Medulla oblongata (tissue), 1 donor: Measurements from ENCODE around the gene SH2D3C.
"Not testable (repeated sequence)": the region's sequence is repeated elsewhere in the genome, so short reads cannot be mapped to it uniquely, and the experiment has no call there.

Experiments used
- DNase-seq: peaks from one replicate; pipeline ENCODE4 v3.0.0-alpha.2; 2015; ENCODE audit errors: extremely low spot score

SH2D3C gene

DNA sequence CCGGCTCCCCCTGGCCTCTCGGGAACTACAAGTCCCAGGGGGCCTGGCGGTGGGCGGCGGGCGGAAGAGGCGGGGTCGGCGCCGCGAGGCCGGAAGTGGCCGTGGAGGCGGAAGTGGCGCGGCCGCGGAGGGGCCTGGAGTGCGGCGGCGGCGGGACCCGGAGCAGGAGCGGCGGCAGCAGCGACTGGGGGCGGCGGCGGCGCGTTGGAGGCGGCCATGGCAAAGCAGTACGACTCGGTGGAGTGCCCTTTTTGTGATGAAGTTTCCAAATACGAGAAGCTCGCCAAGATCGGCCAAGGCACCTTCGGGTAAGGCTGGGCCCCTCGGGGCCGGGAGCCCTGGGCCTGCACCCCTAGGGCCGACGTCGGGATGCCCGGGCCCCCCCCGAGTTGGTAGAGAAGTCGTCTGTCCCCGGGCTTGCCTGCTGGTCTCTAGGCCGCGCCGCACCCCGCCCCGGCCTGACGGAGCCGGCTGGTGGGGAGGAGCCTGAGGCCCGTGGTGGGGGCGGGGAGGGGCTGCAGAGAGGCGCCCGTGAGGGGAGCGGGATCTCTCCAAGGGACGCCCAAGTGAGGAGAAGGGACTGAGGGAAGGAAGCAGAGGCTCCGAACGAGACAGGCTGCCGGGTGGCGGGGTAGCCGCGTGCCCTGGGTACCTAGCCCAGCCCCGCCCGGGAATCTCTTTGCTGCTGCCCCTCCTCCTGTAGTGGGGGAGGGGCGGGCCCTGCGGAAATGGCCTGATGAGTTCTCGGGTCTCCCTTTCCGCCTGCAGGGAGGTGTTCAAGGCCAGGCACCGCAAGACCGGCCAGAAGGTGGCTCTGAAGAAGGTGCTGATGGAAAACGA is 7.7 kb upstream of the SH2D3C start, which contains the start of gene CDK9:
Gene CDK9, plus strand, starts transcription at position 102 of the 840 bp plus-strand sequence. Its CDS starts 115 bp downstream, at position 217.
- DNase-seq = peak; percentile 89

DNA sequence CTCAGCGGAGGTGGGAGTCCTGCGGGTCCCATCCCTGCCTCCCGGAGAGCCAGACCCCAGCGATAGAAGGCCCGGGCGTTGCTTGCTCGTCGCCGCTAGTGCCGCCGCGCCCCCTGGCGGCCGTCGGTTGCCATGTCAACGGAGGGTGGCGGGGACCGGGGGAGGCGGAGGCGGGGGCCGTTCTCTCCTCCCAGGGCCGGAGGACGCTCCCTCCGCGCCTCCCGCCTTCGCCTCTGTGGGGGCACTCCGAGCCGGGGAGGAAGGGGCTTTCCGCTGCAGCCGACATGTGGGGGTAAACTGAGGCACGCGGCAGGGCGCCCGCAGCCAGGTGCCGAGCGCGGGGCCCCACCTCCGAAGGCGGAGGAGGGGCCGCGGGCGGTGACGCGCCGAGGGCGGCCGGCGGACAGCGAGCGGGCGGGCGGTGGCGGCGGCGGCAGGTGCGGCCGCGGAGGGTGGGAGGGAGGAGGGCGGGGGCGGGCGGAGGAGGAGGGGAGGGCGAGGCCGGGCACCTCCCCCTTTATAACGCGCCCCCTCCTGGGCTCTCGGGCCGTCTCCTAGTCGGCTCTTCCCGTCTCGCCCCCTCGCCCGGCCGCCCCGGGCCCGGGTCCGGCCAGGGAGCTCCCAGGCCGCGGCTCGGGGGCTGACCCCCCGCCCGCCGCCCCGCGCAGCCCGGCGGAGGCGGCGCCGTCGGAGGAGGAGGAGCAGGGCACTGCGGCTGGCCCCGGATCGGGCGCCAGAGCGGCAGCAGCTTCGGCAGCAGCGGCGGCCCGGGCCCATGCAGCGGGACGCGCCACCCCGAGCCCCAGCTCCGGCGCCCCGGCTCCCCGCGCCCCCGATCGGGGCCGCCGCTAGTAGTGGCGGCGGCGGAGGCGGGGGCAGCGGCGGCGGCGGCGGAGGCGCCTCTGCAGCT is 6.8 kb upstream of the SH2D3C start:
- peak; percentile 86 for DNase-seq

DNA sequence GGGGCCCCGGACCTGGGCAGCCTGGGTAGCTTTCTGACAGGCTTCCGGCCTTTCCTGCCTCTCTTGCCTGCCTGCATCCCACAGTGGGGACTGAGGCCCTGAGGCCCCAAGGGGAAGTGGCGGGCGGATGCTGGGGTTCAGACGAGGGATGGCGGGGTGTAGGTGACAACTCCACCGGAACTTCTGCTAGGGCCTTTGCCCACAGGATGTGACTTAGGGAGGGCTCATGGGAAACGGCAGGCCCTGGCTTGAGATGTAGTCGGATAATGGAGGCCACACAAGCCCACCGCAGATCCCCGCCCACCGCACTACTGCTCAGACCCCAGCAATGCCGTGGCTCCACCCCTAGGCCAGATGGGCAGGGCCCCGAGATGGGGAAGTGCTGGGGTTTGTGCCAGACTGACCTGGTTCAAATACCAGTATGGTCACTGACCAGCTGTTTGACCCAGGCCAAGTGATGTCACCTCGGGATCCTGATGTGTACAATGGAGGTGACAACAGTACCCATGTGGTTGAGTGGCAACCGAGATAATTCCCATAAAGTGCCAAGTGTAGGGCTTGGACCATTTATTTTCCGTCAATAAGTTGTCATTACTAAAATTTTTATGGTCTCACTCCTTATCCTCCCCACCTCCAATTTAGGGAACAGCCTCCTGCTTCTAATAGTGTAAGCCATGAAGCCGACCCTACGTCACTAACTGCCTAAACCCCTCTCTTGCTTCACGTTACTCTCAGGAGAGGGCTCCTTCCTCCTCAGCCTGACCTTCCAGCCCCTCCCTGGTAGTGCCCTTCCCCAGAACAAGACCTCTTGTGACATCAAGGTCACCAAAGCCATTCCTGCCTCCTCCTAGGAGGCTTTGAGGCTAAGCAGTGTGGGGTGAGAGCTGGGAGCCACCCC is 4.9 kb upstream of the SH2D3C start:
- peak; percentile 43 for DNase-seq

DNA sequence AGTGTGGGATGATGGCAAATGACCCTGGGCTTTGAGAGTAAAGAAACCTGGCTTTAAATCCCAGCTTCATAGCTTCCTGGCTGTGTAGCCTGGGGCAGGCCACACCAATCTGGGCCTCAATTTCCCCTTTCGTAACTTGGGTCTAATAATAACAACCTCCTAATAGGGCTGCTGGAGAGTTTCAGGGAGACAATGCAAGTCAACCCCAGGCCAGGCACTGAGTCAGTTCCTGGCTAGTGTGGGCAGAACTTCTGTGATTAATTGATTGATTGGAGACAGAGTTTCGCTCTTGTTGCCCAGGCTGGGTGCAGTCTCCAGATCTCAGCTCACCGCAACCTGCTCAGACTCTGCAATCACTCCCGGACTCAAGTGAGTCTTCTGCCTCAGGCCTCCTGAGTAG is 3.3 kb upstream of the SH2D3C start:
- DNase-seq = no peak

DNA sequence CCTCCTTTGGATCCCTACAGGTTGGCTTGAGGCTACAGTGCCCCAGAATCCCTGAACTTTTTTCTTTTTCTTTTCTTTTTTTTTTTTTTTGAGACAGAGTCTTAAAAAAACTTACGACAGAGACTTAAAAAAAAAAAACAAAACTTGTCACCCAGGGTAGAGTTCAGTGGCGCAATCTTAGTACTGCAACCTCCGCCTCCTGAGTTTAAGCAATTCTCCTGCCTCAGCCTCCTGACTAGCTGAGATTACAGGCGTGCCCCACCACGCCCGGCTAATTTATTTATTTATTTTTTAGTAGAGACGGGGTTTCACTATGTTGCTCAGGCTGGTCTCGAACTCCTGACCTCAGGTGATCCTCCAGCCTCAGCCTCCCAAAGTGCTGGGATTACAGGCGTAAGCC is 2.4 kb upstream of the SH2D3C start:
- not testable (repeated sequence) for DNase-seq

DNA sequence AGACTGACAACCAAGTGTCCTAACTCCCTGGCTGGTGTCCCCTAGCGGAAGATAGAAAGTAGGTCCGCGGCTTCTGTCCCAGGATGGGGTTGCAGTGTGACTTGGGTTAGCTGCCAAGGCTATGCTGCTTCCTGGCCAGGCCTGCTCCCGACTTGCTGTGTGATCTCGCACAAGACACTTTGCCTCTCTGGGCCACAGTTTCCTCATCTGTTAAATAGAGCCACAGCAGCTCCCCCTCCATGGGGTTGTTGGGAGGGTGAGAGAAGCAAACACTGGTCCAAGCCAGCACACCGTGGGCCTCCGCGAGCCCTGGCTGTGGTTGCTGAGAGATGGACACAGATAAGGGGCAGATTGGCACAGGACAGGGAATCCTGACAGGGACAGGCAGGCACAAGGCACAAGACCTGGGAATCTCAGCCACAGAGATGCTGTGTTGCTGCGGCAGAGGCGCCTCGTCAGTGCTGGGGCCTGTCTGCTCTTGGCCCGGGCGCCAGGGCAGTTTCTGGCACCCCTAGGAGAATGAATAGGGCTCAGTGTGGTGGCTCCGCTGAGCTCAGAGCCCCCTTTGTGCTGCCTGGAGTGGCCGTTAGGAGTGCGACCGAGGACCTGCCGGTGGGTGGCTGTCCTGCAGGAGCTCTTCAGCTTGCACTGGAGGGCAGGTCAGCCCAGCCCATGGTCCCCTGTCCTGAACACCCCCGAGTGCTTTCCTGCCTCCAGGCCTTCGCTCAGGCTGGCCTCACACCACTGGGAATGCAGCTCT is 1.8 kb upstream of the SH2D3C start:
- DNase-seq = peak; percentile 82

DNA sequence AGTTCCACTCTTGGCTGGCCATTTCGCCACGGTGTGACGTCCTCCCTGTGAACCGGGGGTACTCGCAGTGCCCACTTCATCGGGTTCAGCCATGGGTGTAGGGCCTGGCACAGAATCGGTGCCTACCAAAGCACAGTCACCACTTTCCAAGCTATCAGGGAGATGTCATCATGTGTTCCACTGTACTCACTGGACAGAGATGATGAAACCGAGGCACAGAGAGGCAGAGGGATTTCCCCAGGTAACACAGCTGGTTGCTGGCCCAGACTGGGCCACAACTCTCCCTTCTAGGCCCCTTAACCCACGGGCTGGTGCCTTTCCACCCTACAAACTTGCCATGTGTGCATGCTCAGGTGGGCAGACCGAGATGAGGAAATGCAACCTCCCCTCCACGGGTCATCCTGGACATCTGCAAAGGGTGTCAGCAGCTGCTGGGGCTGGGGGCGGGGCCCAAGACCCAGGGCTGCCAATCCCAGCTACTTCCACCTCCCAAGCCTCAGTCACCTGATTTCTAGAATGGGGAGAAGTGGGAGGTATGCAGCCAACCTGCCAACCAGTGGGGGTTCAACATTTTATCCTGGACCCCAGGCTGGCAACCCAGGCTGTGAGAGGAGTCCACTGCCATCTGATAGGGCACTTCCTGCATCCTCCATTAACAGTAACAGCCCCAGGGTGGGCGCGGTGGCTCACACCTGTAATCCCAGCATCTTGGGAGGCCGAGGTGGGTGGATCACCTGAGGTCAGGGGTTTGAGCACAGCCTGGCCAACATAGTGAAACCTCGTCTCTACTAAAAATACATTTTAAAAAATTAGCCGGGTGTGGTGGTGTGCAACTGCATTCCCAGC is 893 bp upstream of the SH2D3C start:
- peak; percentile 30 for DNase-seq

DNA sequence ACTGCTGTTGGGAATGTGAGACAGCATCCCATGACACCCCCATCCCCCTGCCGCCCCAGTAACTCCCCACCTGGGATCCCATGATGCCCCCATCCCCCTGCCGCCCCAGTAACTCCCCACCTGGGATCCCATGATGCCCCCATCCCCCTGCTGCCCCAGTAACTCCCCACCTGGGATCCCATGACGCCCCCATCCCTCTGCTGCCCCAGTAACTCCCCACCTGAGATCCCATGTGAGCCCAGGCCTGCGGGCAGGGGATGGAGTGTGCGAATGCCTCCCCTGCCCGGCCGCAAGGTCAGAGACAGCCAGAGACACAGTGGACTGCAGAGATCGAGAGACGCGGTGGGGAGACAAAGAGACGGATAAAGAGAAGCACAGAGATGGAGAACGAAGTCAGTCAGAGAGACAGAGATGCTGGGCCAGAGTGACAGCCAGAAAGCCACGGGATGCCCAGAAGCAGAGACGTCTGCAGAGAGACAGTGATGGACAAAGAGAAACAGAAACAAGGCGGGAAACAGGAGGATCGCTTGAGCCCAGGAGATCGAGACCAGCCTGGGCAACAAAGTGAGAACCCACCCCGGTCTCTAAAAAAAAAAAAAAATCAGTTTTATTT is 992 bp downstream of the SH2D3C start:
- DNase-seq = no peak

DNA sequence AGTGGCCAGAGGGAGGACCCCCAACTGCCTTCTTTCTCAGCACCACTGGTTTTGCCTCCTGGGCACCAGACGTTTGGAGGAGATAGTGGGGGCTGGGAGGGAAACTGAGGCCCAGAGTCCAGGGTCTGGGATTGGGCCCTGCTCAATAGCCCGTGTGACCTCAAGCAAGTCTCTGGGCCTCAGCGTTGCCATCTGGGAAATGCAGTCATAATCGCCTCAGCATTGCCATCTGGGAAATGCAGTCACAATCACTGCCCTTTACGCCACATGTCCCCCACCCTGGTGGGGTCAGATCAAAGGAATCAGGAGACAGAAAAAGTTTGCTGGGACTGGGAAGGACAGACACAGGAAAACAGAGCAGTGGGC is 1.6 kb downstream of the SH2D3C start:
- no peak for DNase-seq

DNA sequence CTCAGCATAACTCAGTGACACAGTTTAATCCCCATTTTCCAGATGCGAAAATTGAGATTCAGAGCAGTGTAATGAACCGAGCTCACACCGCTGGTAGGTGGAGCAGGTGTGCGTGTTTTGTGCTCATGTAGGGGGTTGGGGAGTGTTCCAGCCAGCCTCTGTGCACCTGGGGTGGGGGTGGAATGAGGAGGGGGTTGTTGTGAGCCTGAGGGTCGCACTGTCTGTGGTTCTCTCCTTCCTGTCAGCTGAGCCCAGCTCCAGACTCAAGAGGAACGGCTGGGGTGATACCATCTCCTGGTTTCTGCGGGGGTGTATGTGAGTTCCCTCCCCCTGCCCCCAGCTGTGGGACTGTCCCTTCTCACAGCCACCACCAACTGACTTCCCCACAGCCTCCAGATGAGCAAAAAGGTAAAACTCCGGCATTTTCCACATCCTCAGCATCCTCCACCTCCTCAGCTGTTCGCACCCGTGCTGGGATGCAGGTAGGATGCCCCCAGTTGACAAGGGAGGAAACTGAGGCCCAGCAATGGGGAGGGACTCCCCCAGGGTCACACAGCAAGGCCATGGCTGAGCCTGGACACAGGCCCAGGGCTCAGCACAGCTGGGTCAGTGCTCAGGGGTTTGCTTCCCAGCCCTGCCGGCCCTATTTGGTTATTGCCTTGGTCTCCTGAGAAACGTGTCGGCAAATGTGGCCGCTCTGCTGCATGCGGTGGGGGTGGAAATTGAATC is 2.1 kb downstream of the SH2D3C start:
- DNase-seq = peak; percentile 61

DNA sequence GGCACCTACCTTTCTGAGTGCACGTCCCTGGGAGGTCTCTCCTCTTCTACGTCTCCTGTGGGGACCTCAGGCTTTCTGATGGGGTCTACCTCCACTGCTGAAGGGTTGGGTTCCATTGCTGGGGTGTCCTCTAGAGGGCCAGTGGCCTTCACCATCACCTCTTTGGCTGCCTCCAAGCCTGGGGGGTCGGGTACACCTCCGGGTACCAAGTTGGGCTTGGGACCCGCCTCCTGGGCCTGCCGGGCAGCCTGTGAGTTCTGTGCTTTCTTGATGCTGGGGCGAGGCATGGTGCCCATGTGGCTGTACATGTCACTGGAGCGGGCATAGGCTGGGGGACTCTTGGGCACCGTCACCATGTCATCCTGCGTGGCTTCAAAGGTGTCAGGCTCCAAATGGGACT is 4.5 kb downstream of the SH2D3C start:
- no peak for DNase-seq

DNA sequence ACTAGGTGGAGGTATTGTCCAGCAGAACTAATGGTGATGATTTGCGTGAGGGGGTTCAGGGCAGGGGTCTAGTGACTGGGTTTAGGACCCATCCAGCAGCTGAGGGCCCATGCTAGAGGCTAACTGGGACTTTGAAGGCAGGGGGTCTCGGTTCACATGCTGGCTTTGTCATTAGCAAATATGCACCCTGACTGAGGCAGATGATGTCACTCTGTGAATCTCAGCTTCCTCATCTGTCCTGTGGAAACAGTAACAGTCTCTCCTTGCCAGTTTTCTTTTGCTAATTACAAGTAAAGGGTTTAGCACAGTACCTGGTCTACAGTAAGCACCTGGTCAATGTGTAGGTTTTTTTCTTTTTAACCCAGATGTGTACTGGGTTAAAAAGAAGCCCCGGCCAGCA is 5.2 kb downstream of the SH2D3C start:
- no peak for DNase-seq

DNA sequence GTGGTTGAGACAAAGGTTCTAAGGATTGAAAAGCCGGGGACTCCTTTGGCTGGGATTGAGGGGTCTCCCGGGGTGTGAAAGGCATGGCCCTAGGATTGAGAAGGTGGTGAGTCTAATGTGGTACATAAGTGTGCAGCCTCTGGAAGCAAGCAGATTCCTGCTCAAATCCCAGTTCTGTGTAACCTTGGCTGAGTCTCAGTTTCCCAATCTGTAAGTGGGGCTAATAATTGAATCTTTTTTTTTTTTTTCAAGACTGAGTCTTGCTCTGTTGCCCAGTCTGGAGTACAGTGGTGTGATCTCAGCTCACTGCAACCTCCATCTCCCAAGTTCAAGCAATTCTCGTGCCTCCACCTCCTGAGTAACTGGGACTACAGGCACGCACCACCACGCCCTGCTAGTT is 5.9 kb downstream of the SH2D3C start:
- no peak for DNase-seq

DNA sequence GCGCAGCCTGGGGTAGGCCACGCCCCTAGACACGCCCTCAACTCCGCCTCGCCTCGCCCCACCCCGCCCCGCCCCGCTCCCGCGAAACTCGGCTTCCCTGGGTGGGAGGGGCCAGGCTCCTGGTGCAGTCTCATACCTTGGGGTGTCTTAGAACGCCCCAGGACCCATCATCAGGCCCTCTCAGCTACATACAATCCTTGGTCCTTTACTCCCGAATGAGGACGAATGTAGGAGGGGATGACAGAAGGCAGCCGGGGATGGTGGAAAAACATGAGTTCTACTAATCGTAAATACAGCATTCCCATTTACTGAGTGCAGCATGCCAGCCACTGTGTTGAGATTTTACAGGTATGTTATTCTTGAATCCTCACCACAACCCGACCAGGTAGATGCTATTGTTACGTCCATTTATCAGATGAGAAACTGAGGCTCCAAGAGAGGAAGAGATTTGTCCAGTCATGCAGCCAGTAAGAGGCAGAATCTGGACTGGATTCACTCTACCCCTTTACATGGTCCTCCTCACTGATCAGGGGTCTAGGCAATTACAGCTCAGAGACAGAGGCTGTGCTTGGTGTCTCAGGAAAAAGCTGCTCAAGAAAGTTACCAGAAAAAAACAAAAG is 6.8 kb downstream of the SH2D3C start:
- no peak for DNase-seq

DNA sequence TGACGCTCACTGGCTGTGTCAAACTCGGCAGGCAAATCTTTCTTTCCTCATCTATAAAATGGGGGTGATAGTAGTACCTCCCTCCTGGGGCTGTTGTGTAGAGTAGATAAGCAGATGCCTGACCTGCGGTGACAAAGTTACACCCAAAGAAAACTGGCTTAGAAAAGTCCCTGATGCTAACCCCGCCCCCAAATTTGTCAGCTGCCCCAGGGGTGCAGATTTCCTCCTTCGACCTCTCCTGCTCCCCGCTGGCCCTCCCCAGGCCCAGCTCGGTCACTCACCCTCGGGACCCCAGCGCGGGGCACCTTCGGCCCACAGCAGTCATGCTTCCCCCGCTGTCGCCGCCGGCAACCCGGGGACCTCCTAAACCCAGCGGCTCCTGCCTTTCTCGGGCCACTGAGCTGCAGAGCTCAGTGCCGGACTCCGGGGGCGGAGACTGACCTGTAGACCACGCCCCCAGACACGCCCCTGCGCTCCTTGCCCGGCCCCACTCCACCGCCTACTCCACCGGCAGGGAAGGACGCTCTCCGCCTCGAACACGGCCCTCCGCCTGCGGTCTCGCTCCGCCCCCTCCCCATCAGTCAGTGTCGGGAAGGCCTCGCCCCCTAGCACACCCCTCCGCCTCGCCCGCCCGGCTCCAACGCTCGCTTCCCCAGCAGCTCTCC is 7.4 kb downstream of the SH2D3C start:
- DNase-seq = peak; percentile 92

DNA sequence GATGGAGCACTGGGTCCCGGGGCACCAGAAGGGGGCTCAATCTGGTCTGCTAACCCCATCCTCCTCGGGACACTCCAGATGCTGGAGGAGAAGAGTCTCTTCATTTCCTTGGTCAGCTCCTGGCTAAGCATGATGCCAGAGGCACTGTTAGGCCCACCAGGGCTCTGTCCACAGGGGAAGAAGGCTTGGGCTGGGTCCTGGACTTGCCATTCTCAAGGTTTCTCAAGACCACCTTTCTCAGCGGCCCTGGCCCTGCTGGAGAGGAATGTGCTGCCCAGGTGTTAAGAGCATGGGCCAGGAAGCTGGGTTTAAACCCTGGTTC is 7.9 kb downstream of the SH2D3C start:
- no peak for DNase-seq

DNA sequence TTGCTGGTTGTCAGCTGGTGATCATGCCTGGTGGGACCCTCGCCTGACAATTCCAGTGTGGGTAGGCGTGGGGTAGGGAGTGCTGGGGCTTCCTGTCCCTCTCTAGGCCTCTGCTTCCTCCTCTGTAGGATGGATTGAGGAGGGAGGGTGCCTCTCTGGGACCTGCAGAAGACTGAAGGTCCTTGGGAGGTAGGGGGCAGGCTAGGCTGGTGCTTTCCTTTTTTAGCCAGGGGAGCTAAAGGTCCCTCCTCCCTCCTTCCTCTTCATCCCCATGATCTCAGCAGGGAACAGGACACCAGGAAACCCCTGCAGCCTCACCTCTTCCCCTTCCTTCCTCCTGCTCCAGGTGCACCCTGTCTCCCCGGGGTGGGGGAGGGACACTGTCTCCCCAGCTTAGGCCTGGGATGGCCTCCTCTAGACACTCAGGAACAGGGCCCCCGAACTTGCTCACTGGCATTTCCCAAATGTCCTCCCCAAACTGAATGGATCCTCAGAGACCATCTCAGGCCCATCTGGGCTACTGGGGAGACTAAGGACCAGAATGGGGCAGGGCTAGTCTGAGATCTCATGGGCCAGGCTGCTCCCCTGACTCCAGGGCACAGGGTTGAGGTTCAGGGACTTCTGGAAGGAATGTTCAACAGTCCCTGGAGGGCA is 8.4 kb downstream of the SH2D3C start:
- DNase-seq = no peak

DNA sequence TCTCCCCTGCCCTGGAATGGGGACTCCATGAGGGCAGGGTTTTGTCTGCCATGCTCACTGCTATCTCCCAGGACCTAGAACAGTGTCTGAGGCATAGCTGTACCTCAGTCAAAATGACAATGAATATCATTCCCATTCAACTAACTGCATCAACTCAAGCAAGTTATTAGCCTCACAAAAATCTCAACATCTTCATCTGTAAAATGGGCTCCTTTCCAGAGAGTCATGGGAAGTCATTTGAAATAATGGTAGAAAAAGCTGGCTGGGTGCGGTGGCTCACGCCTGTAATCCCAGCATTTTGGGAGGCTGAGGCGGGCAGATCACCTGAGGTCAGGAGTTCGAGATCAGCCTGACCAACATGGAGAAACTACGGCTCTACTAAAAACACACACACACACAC is 9.4 kb downstream of the SH2D3C start:
- DNase-seq = no peak
